ENCODE results near the gene C20orf202. TPM values are rescaled to one million over a fixed set of nuclear protein-coding genes. Genes with fewer than 3 reads are reported as not detected.

Gene C20orf202
- total RNA-seq, 6 donors from 2014 or later: 0.55 to 1.7 (median 0.86) TPM; not detected in 2

GRCh38 chr20:1165941-1166340 is 37.3 kb upstream of the C20orf202 start:
- DNase-seq (no peak), ATAC-seq (ENCODE audit: low FRiP score in 2 of 2) (no peak)
- no peak overlapping the region for H3K4me3 ChIP-seq
- peaks cover 43 to 99% (median 77%) of the 10 kb centered on the region in 4 donors for H3K36me3 ChIP-seq
- 90 to 98% methylated on average over 9 of the region's 9 CpGs for WGBS, 2 donors
- no peaks in the 10 kb centered on the region for H3K27me3 ChIP-seq
- no peak overlapping the region for H3K27ac ChIP-seq
- TF ChIP-seq, protein P1, sequence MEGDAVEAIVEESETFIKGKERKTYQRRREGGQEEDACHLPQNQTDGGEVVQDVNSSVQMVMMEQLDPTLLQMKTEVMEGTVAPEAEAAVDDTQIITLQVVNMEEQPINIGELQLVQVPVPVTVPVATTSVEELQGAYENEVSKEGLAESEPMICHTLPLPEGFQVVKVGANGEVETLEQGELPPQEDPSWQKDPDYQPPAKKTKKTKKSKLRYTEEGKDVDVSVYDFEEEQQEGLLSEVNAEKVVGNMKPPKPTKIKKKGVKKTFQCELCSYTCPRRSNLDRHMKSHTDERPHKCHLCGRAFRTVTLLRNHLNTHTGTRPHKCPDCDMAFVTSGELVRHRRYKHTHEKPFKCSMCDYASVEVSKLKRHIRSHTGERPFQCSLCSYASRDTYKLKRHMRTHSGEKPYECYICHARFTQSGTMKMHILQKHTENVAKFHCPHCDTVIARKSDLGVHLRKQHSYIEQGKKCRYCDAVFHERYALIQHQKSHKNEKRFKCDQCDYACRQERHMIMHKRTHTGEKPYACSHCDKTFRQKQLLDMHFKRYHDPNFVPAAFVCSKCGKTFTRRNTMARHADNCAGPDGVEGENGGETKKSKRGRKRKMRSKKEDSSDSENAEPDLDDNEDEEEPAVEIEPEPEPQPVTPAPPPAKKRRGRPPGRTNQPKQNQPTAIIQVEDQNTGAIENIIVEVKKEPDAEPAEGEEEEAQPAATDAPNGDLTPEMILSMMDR (IDR thresholded peaks at IDR 0.05): no peak
- TF ChIP-seq EP300 (IDR thresholded peaks at IDR 0.05) (no peak), POLR2AphosphoS5 (IDR thresholded peaks at IDR 0.05) (no peak), POLR2A (IDR thresholded peaks at IDR 0.05) (no peak)
- H3K9me3 ChIP-seq: no peaks in the 10 kb centered on the region
- no peaks in the 10 kb centered on the region for H3K4me1 ChIP-seq

- 88 to 92% methylated on average over 1 of the region's 1 CpG for WGBS, 2 donors
- no peaks in the 10 kb centered on the region for H3K27me3 ChIP-seq
- no peak for TF ChIP-seq POLR2AphosphoS5 (IDR thresholded peaks at IDR 0.05)
- TF ChIP-seq, protein P1 (IDR thresholded peaks at IDR 0.05): no peak
- no peak for TF ChIP-seq EP300 (IDR thresholded peaks at IDR 0.05)
- no peak for TF ChIP-seq POLR2A (IDR thresholded peaks at IDR 0.05)
- DNase-seq (no peak), ATAC-seq (ENCODE audit: low FRiP score in 2 of 2) (no peak)
- H3K36me3 ChIP-seq: peaks cover 35 to 99% (median 73%) of the 10 kb centered on the region in 4 donors
- H3K9me3 ChIP-seq: no peaks in the 10 kb centered on the region
- no peaks in the 10 kb centered on the region for H3K4me1 ChIP-seq
- H3K4me3 ChIP-seq: no peak overlapping the region
- H3K27ac ChIP-seq: no peak overlapping the region
These were observed 36.1 kb upstream of the C20orf202 start for GRCh38 chr20:1166948-1167720.

DNA sequence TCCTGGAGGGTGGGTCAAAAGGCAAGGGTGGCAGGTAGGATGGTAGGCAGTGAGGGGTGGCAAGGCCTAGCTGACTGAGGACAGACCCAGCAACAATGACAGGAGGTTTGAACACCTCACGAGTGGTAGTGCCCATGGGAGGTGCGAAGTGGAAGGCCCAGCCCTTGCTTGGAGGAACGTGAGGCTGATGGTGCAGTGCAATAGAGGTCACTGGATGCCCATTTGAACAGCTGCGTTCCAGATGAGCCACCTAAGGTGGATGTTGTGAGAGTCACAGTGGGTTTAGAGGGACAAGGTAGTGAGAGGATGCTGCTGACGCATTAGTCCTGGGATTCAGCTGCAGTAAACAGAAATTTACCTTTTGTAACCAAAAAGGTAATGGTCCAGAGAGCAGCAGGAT is 34.0 kb upstream of the C20orf202 start:
- WGBS, 2 donors: 94 to 97% methylated on average over 5 of the region's 5 CpGs
- ATAC-seq (ENCODE audit: low FRiP score in 2 of 2) (no peak), DNase-seq (no peak)
- Histone ChIP-seq H3K4me3 (no peak overlapping the region), H3K27me3 (no peaks in the 10 kb centered on the region), H3K4me1 (no peaks in the 10 kb centered on the region), H3K36me3 (peaks cover 30 to 99% (median 63%) of the 10 kb centered on the region in 4 donors), H3K27ac (no peak overlapping the region), H3K9me3 (no peaks in the 10 kb centered on the region)
- TF ChIP-seq POLR2A (IDR thresholded peaks at IDR 0.05): no peak
- TF ChIP-seq POLR2AphosphoS5 (IDR thresholded peaks at IDR 0.05): no peak
- TF ChIP-seq, protein P1 (IDR thresholded peaks at IDR 0.05): no peak
- no peak for TF ChIP-seq EP300 (IDR thresholded peaks at IDR 0.05)

- DNase-seq: no peak
- H3K27me3 ChIP-seq: no peaks in the 10 kb centered on the region
- no peak overlapping the region for H3K4me3 ChIP-seq
- TF ChIP-seq POLR2AphosphoS5 (IDR thresholded peaks at IDR 0.05): no peak
- TF ChIP-seq POLR2A (IDR thresholded peaks at IDR 0.05): no peak
- H3K4me1 ChIP-seq: no peaks in the 10 kb centered on the region
- no peak for ATAC-seq (ENCODE audit: low FRiP score in 2 of 2)
- no peak overlapping the region for H3K27ac ChIP-seq
- WGBS, 2 donors: 81% methylated on average over 4 of the region's 4 CpGs; no CpG with 5 or more reads in 1 of the 2 donors
- no peaks in the 10 kb centered on the region for H3K9me3 ChIP-seq
- H3K36me3 ChIP-seq: peaks cover 10 to 96% (median 47%) of the 10 kb centered on the region in 4 donors
These were observed 31.7 kb upstream of the C20orf202 start for GRCh38 chr20:1171461-1172093.

DNA sequence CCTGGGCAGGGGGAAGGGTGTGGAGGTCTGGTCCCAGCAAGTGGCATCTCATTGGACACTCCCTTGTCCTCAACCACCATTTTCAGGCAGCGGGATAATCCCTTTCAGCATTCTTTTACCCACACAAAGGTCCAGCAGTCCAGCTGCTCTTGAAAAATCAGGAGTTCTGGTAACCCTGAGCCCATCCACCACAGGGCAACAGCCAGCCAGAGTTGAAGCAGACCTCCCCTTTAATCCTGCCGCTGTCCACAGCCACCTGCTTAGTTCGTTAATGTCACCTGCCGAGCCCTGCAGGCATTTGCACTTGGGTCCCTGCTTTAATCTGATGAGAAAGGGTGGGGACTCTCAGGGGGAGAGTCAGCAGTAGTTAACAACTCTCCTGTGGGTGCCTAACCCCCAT is 29.6 kb upstream of the C20orf202 start:
- H3K36me3 ChIP-seq: peaks cover 6 to 79% (median 36%) of the 10 kb centered on the region in 4 donors
- TF ChIP-seq, protein P1 (IDR thresholded peaks at IDR 0.05): no peak
- no peak for TF ChIP-seq EP300 (IDR thresholded peaks at IDR 0.05)
- no peak for TF ChIP-seq POLR2AphosphoS5 (IDR thresholded peaks at IDR 0.05)
- no peak for TF ChIP-seq POLR2A (IDR thresholded peaks at IDR 0.05)
- DNase-seq (no peak), ATAC-seq (ENCODE audit: low FRiP score in 2 of 2) (no peak)
- no peak overlapping the region for H3K4me3 ChIP-seq
- 81 to 84% methylated on average over 4 of the region's 4 CpGs for WGBS, 2 donors
- H3K27ac ChIP-seq: no peak overlapping the region
- H3K27me3 ChIP-seq: no peaks in the 10 kb centered on the region
- no peaks in the 10 kb centered on the region for H3K4me1 ChIP-seq
- H3K9me3 ChIP-seq: no peaks in the 10 kb centered on the region
